ENCODE measurements around the gene TEDC1.

GRCh38 chr14:105458571-105458970 lies 32.5 kb upstream of the TEDC1 start:
- TF ChIP-seq ZBTB33 (IDR thresholded peaks at IDR 0.05; ENCODE audit: borderline replicate concordance, low read depth), result no peak
- TF ChIP-seq EP300 (IDR thresholded peaks at IDR 0.05; ENCODE audit: borderline replicate concordance in 1 of 2, low read depth in 1 of 2, low read length in 1 of 2), result no peak
- TF ChIP-seq, protein P1, sequence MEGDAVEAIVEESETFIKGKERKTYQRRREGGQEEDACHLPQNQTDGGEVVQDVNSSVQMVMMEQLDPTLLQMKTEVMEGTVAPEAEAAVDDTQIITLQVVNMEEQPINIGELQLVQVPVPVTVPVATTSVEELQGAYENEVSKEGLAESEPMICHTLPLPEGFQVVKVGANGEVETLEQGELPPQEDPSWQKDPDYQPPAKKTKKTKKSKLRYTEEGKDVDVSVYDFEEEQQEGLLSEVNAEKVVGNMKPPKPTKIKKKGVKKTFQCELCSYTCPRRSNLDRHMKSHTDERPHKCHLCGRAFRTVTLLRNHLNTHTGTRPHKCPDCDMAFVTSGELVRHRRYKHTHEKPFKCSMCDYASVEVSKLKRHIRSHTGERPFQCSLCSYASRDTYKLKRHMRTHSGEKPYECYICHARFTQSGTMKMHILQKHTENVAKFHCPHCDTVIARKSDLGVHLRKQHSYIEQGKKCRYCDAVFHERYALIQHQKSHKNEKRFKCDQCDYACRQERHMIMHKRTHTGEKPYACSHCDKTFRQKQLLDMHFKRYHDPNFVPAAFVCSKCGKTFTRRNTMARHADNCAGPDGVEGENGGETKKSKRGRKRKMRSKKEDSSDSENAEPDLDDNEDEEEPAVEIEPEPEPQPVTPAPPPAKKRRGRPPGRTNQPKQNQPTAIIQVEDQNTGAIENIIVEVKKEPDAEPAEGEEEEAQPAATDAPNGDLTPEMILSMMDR (IDR thresholded peaks at IDR 0.05), result no peak
- no peak for TF ChIP-seq GABPA (IDR thresholded peaks at IDR 0.05; ENCODE audit: low read depth)
- no peak for TF ChIP-seq YY1 (IDR thresholded peaks at IDR 0.05; ENCODE audit: low read depth)
- TF ChIP-seq SMC3 (IDR thresholded peaks at IDR 0.05; ENCODE audit: low read depth, low read length), result no peak
- TF ChIP-seq, protein P2, sequence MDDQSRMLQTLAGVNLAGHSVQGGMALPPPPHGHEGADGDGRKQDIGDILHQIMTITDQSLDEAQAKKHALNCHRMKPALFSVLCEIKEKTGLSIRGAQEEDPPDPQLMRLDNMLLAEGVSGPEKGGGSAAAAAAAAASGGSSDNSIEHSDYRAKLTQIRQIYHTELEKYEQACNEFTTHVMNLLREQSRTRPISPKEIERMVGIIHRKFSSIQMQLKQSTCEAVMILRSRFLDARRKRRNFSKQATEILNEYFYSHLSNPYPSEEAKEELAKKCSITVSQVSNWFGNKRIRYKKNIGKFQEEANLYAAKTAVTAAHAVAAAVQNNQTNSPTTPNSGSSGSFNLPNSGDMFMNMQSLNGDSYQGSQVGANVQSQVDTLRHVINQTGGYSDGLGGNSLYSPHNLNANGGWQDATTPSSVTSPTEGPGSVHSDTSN (IDR thresholded peaks at IDR 0.05), result no peak
- TF ChIP-seq, protein P3, sequence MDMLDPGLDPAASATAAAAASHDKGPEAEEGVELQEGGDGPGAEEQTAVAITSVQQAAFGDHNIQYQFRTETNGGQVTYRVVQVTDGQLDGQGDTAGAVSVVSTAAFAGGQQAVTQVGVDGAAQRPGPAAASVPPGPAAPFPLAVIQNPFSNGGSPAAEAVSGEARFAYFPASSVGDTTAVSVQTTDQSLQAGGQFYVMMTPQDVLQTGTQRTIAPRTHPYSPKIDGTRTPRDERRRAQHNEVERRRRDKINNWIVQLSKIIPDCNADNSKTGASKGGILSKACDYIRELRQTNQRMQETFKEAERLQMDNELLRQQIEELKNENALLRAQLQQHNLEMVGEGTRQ (IDR thresholded peaks at IDR 0.05; ENCODE audit: borderline replicate concordance, low read depth, low read length), result no peak
- no peak for TF ChIP-seq MXI1 (IDR thresholded peaks at IDR 0.05; ENCODE audit: low read depth, low read length)
- no peak for TF ChIP-seq ELF1 (IDR thresholded peaks at IDR 0.05)
- TF ChIP-seq GATA2 (CRISPR knock-in tag; IDR thresholded peaks at IDR 0.05), result no peak
- no peak for TF ChIP-seq POLR2AphosphoS5 (IDR thresholded peaks at IDR 0.05; ENCODE audit: low read depth, low read length)

All from SK-N-SH (cell line).